Smooth muscle cell (in vitro differentiated cells): ENCODE measurements around the gene GJD2. TPM values are rescaled to one million over a fixed set of nuclear protein-coding genes. Genes with fewer than 3 reads are reported as not detected.

Experiments
- DNase-seq: peaks from one replicate; lab custom pipeline; 2025; ENCODE audit not compliant: unreplicated experiment; lab: John Stamatoyannopoulos, UW
- H2AFZ ChIP-seq: fragments of 200-600 bp; sonication (generic); 2 replicates; pipeline ENCODE4 v1.6.0; 2016; ENCODE audit warnings: antibody characterized with exemption, low read depth, mild to moderate bottlenecking
- H3F3A ChIP-seq: fragments of 200-600 bp; sonication (generic); 2 replicates; pipeline ENCODE4 v1.6.0; 2017; ENCODE audit warnings: antibody characterized with exemption, low read depth
- H3K27ac ChIP-seq: fragments of 200-600 bp; sonication (generic); 2 replicates; pipeline ENCODE4 v1.5.1; 2016; ENCODE audit warnings: low read depth, mild to moderate bottlenecking
- H3K27me3 ChIP-seq: fragments of 200-600 bp; sonication (generic); 2 replicates; pipeline ENCODE4 v1.6.1; 2016; ENCODE audit warnings: low read depth, mild to moderate bottlenecking
- H3K36me3 ChIP-seq: fragments of 200-600 bp; sonication (generic); 2 replicates; pipeline ENCODE4 v1.5.1; 2016; ENCODE audit warnings: low read depth
- H3K4me1 ChIP-seq: fragments of 200-600 bp; sonication (generic); 2 replicates; pipeline ENCODE4 v1.5.1; 2016; ENCODE audit warnings: low read depth
- H3K4me2 ChIP-seq: fragments of 200-600 bp; sonication (generic); 2 replicates; pipeline ENCODE4 v1.6.0; 2016; ENCODE audit warnings: mild to moderate bottlenecking
- H3K4me3 ChIP-seq: fragments of 200-600 bp; sonication (generic); 2 replicates; pipeline ENCODE4 v1.5.1; 2016; ENCODE audit warnings: mild to moderate bottlenecking
- H3K79me2 ChIP-seq: fragments of 200-600 bp; sonication (generic); 2 replicates; pipeline ENCODE4 v1.6.0; 2016; ENCODE audit warnings: low read depth, mild to moderate bottlenecking
- H3K9ac ChIP-seq: fragments of 200-600 bp; sonication (generic); 2 replicates; pipeline ENCODE4 v1.6.0; 2016; ENCODE audit warnings: low read depth
- H3K9me3 ChIP-seq: fragments of 200-600 bp; sonication (generic); replicated peaks from 2 replicates; pipeline ENCODE4 v1.5.1; 2016; ENCODE audit warnings: low read depth
- H4K20me1 ChIP-seq: fragments of 200-600 bp; sonication (generic); 2 replicates; pipeline ENCODE4 v1.6.0; 2016; ENCODE audit warnings: low read depth
- WGBS: methylation state at CpG from one replicate; pipeline ENCODE4 v1.1.7; 2016; ENCODE audit warnings: low lambda C conversion rate; 5-methylcytosine and 5-hydroxymethylcytosine counted together
- polyA plus RNA-seq: library from polyadenylated mRNA; unstranded; fragments of >200 nt; fragmentation: Nextera tagmentation; extraction: Ambion mirVana; gene quantifications from 2 replicates; pipeline ENCODE4 v1.2.1, GENCODE V29; 2016
- total RNA-seq: library from RNA; depleted of rRNA; stranded (reverse); fragments of >200 nt; gene quantifications from 2 replicates; pipeline ENCODE4 v1.2.3, GENCODE V29; 2014
- TF ChIP-seq, protein P1 (sequence below): fragments of 200-600 bp; sonication (generic); IDR thresholded peaks from 2 replicates; pipeline ENCODE4 v1.5.1; 2017; ENCODE audit warnings: borderline replicate concordance, mild to moderate bottlenecking, antibody characterized with exemption; ENCODE audit not compliant: insufficient read depth, poor library complexity, severe bottlenecking

Gene GJD2
- 0.22 TPM in 1 of 2 replicates, not detected in the other for total RNA-seq
- not detected in 2 replicates for polyA plus RNA-seq

DNA sequence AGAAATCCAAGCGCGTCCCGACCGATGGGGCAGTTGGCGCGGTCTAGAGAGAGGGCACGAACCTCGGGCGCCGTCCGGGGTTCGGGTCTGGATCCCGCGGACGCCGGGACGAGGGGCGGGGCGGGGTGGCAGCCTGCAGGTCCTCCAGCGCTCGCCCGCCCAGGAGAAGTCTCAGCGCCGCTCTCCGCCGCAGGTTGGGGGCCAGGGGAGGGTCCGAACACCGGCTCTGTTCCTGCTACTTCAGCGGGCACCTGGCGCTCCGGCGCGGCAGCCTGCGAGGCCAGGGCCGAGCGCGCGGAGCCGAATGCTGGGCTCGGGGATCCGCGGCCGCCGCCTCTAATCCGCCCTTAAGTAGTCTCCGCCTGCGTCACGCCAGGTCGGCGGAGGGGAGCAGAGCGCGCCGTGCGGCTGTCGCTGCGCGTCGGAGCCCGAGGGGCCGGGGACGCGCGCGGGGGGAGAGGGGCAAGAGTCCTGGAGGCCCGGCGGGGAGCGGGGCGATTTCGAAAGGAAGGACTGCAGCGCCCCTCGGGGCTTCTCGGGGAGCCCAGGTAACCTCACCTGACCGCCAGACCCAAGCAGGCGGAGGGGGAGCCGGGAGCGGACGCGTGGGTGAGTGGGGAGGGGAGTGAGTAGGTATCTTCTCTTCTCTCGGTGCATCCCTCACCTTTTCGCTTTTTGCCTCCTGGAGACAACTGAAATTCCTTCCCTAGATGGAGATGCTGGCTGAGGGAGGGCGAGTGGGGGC is at the start of gene GJD2:
TSS of gene GJD2 (minus strand) at position 325 of the 745 bp plus-strand sequence. CDS start 510 bp downstream, outside the sequence.
- no peaks in the 10 kb centered on the region for H3K9me3 ChIP-seq
- whole genome bisulfite sequencing: 2% methylated on average over 53 of the region's 81 CpGs
- H3K4me1 ChIP-seq: peaks cover 9% of the 10 kb centered on the region
- no peak within 1 kb of the TSS for H3K27ac ChIP-seq
- H4K20me1 ChIP-seq: no peaks in the 10 kb centered on the region
- no peak within 1 kb of the TSS for H2AFZ ChIP-seq
- DNase-seq: no peak
- no peaks in the 10 kb centered on the region for H3K79me2 ChIP-seq
- peak within 1 kb of the TSS; percentile 47 for H3K4me3 ChIP-seq
- H3K9ac ChIP-seq: no peak within 1 kb of the TSS
- H3K27me3 ChIP-seq: peaks cover 71% of the 10 kb centered on the region
- H3K36me3 ChIP-seq: no peaks in the 10 kb centered on the region
- no peaks in the 10 kb centered on the region for H3F3A ChIP-seq
- peak within 1 kb of the TSS; percentile 91 for H3K4me2 ChIP-seq
- TF ChIP-seq, protein P1, sequence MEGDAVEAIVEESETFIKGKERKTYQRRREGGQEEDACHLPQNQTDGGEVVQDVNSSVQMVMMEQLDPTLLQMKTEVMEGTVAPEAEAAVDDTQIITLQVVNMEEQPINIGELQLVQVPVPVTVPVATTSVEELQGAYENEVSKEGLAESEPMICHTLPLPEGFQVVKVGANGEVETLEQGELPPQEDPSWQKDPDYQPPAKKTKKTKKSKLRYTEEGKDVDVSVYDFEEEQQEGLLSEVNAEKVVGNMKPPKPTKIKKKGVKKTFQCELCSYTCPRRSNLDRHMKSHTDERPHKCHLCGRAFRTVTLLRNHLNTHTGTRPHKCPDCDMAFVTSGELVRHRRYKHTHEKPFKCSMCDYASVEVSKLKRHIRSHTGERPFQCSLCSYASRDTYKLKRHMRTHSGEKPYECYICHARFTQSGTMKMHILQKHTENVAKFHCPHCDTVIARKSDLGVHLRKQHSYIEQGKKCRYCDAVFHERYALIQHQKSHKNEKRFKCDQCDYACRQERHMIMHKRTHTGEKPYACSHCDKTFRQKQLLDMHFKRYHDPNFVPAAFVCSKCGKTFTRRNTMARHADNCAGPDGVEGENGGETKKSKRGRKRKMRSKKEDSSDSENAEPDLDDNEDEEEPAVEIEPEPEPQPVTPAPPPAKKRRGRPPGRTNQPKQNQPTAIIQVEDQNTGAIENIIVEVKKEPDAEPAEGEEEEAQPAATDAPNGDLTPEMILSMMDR: no peak

DNA sequence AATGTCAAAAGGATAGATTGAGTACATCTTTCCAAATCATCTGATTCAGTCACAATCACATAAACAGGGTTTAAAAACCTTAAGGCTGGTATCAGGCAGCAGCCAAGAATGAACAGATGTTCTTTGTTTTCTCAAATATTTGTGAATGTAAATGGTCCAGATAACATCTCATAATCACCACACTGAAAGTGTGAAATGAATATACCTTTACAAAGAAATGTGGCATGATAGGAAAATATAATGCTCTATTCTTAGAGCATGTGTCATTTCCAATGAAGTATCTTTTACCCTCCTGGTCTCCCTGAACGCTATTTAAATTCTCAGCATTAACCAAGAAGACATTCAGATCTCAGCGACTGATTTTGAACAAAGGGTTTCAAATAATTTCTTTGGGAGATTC is 49.3 kb upstream of the GJD2 start:
- Histone ChIP-seq H3K9ac (no peak overlapping the region), H3K79me2 (no peaks in the 10 kb centered on the region), H3K4me2 (no peak overlapping the region), H3K4me1 (peaks cover 9% of the 10 kb centered on the region), H3K27ac (peak overlapping the region; percentile 5), H4K20me1 (no peaks in the 10 kb centered on the region), H3K9me3 (no peaks in the 10 kb centered on the region), H3F3A (peaks cover 27% of the 10 kb centered on the region), H3K27me3 (no peaks in the 10 kb centered on the region), H3K4me3 (no peak overlapping the region), H2AFZ (no peak overlapping the region), H3K36me3 (no peaks in the 10 kb centered on the region)
- WGBS: 96% methylated on average over 2 of the region's 2 CpGs
- DNase-seq: no peak
- TF ChIP-seq, protein P1: no peak

DNA sequence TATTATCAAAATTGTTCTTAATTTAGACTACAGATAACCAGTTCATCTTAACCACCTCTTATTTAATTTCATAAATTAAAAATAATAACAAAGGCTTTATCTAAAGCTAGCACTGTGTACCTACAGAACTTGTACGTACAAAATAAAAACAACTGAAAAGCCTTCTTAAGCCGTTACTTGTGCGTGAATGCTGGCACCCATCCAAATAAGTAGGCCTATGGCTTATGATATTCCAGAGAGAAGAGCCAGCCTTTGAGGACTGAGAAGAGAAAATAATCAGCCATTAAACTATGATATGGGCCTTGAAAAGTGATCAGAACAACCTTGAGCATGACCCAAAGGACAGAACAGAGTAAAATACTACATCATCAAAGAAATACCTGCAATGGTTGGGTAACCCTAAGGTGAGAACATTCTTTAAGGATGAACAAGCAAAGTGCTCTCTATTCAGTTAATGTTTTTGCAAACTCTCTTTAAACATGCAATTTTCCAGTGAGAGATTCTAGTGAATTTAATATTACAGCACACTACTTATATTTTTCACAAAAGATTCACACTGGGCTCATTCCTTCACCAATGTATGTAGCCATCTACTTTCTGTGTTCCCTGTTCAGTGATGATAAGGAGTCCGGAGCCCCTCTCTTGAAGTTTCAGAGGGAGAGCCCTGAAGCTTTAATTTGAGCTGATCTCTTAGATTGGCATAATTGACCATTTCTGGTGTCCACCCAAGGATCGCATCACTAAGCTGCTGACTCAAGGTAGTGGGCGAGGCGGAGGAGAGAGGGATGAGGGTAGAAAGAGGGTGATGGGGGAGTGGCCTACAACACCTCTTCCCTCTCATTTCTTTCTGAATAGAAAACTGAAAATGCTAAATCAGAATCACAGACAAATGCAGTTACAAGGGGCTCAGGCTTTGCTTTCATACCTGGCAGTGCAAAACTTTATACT is 48.3 kb upstream of the GJD2 start:
- no peak for DNase-seq
- Histone ChIP-seq H3K27ac (peak overlapping the region; percentile 49), H3K4me1 (peaks cover 11% of the 10 kb centered on the region), H3K79me2 (no peaks in the 10 kb centered on the region), H3F3A (peaks cover 31% of the 10 kb centered on the region), H3K9me3 (no peaks in the 10 kb centered on the region), H4K20me1 (no peaks in the 10 kb centered on the region), H3K36me3 (no peaks in the 10 kb centered on the region), H3K27me3 (no peaks in the 10 kb centered on the region), H3K4me2 (no peak overlapping the region), H2AFZ (no peak overlapping the region), H3K9ac (no peak overlapping the region), H3K4me3 (no peak overlapping the region)
- TF ChIP-seq, protein P1: no peak
- 61% methylated on average over 7 of the region's 7 CpGs for WGBS
